Smooth muscle cell of the brain vasculature (primary cell): ENCODE measurements around the gene CYB561D2.

Experiments used
- DNase-seq: peaks from one replicate; pipeline ENCODE4 v3.0.0-alpha.2; 2012; ENCODE audit warnings: low read depth, low spot score

Gene CYB561D2

GRCh38 chr3:50341996-50342650 is 8.5 kb upstream of the CYB561D2 start:
- DNase-seq = no peak

- DNase-seq = no peak
Measured at GRCh38 chr3:50342813-50343633, 7.6 kb upstream of the CYB561D2 start.

- no peak for DNase-seq
Measured at GRCh38 chr3:50345008-50345407, 5.7 kb upstream of the CYB561D2 start.

- DNase-seq = no peak
Measured at GRCh38 chr3:50345586-50346234, 5.0 kb upstream of the CYB561D2 start, which contains the start of gene ZMYND10. Gene ZMYND10, minus strand, starts transcription at chr3:50345732. Its CDS starts 153 bp downstream, at chr3:50345579.

- DNase-seq = no peak
Measured at GRCh38 chr3:50347187-50347813, 3.4 kb upstream of the CYB561D2 start.

- DNase-seq = no peak
Measured at GRCh38 chr3:50350213-50350526, 492 bp upstream of the CYB561D2 start.

- no peak for DNase-seq
Measured at GRCh38 chr3:50351323-50351697, 648 bp downstream of the CYB561D2 start.

- DNase-seq = no peak
Measured at GRCh38 chr3:50352781-50353180, 2.1 kb downstream of the CYB561D2 start.

GRCh38 chr3:50353245-50354004 is 2.8 kb downstream of the CYB561D2 start:
- no peak for DNase-seq

- no peak for DNase-seq
Measured at GRCh38 chr3:50354186-50354764, 3.6 kb downstream of the CYB561D2 start.

- DNase-seq = no peak
Measured at GRCh38 chr3:50354850-50355249, 4.2 kb downstream of the CYB561D2 start.

- no peak for DNase-seq
Measured at GRCh38 chr3:50355829-50356552, 5.3 kb downstream of the CYB561D2 start.

GRCh38 chr3:50356553-50356952 is 5.9 kb downstream of the CYB561D2 start:
- no peak for DNase-seq

- no peak for DNase-seq
Measured at GRCh38 chr3:50357481-50357880, 6.8 kb downstream of the CYB561D2 start.

GRCh38 chr3:50358355-50358910 is 7.8 kb downstream of the CYB561D2 start:
- DNase-seq = no peak

GRCh38 chr3:50358911-50359759 is 8.5 kb downstream of the CYB561D2 start, which contains the start of gene TMEM115:
Gene TMEM115, minus strand, starts transcription at chr3:50359521. Its CDS starts 458 bp downstream, at chr3:50359063.
- peak; percentile 94 for DNase-seq

- no peak for DNase-seq
Measured at GRCh38 chr3:50359760-50360110, 9.1 kb downstream of the CYB561D2 start.

GRCh38 chr3:50364573-50365079 is 14.0 kb downstream of the CYB561D2 start:
- DNase-seq = no peak
